Ovary (tissue), 9 donors: ENCODE data around the gene DPP7. TPM values are rescaled to one million over a fixed set of nuclear protein-coding genes. Genes with fewer than 3 reads are reported as not detected.

Source experiments
- DNase-seq, 5 donors: peaks; one replicate each; pipeline ENCODE4 v3.0.0-alpha.2; 2019 to 2020
- H3K27ac ChIP-seq, 2 donors: fragments of 200-600 bp; one replicate each; pipeline versions ENCODE4 v1.5.1 to v1.8.0; 2019 to 2022
- H3K27me3 ChIP-seq: fragments of 200-600 bp; one replicate; pipeline ENCODE4 v1.8.0; 2022
- H3K36me3 ChIP-seq: fragments of 200-600 bp; sonication (generic); one replicate; pipeline ENCODE4 v1.5.1; 2019
- H3K4me1 ChIP-seq: one replicate; pipeline ENCODE4 v1.8.1; 2013; ENCODE audit warnings: mild to moderate bottlenecking, moderate library complexity; ENCODE audit not compliant: insufficient read depth
- H3K4me3 ChIP-seq: fragments of 200-600 bp; sonication (generic); one replicate; pipeline ENCODE4 v1.5.1; 2017
- H3K9me3 ChIP-seq, 2 donors: fragments of 200-600 bp in 1 of 2; sonication (generic) in 1 of 2; one replicate each; pipeline versions ENCODE4 v1.5.1 to v1.8.1; 2013 to 2019; ENCODE audit warnings: mild to moderate bottlenecking in 1 of 2, moderate library complexity in 1 of 2
- EP300 ChIP-seq: sonication (generic); formaldehyde crosslinking; IDR thresholded peaks from one replicate; pipeline ENCODE4 v1.6.1; 2017; ENCODE audit warnings: antibody characterized with exemption
- POLR2A ChIP-seq: fragments of 450-650 bp; IDR thresholded peaks from one replicate; pipeline ENCODE4 v1.6.1; 2017; ENCODE audit warnings: antibody characterized with exemption, mild to moderate bottlenecking, moderate library complexity
- WGBS, 3 donors: extraction: QIAGEN DNeasy Blood & Tissue Kit in 1 of 3; methylation state at CpG; one replicate each; pipeline versions ENCODE4 v1.1.5 to v1.1.7; 2013 to 2017; 5-methylcytosine and 5-hydroxymethylcytosine counted together
- intact Hi-C, 4 donors: fragments of 100-400 bp; cut with DNase I; formaldehyde crosslinking; loops; one replicate each; pipeline versions ENCODE4 v1.11.0 to v1.15.1; 2022 to 2023
- polyA plus RNA-seq, 2 donors: library from polyadenylated mRNA; stranded (reverse); fragments of 200-250 nt in 1 of 2; fragments of 350-450 nt in 1 of 2; fragmentation: Illumina TruSeq in 1 of 2; extraction: RNeasy Lipid Tissue Mini Kit (QIAGEN cat#74804) in 1 of 2; gene quantifications; one replicate each; pipeline ENCODE4 v1.2.3, GENCODE V29; 2013 to 2014
- small RNA-seq: library from RNA; depleted of rRNA; stranded (forward); fragments of <200 nt; gene quantifications from one replicate; pipeline ENCODE3, GENCODE V24; 2016
- total RNA-seq, 7 donors: library from RNA; depleted of rRNA in 2 of 7; stranded (reverse); fragments of >200 nt in 2 of 7; fragmentation: NEBNext Ultra II Directional in 3 of 7; extraction: Animal tissue kit (Norgen Biotek cat#: 25700) in 3 of 7; gene quantifications; one replicate each; pipeline versions ENCODE4 v1.1.0 to v1.2.4, GENCODE V29; 2016 to 2023
- TF ChIP-seq, protein P1 (sequence below), 3 donors: fragments of 450-650 bp in 2 of 3; fragments of 200-600 bp in 1 of 3; IDR thresholded peaks; one replicate each; pipeline versions ENCODE4 v1.5.1 to v1.8.0; 2016 to 2022; ENCODE audit warnings: antibody characterized with exemption in 3 of 3, mild to moderate bottlenecking in 1 of 3
- donor health status: DM: no; HTN: no; CAD: no; lungs with moderate emphysema.
- donor health status: DM: no; HTN: no; CAD: no.
- donor health status: Bipolar disorder and iron deficiency.
- donor health status: DM: yes; HTN: yes; CAD: no.
- donor health status: DM: no; HTN: no; CAD: no.
- donor health status: DM: yes; HTN: yes; CAD: no.

The DPP7 gene
- total and polyA plus RNA-seq, 9 donors: 3.0 to 117 (median 88.7) TPM

- Histone ChIP-seq H3K36me3 (no peaks in the 10 kb centered on the region), H3K27ac (no peak overlapping the region), H3K9me3 (no peaks in the 10 kb centered on the region), H3K4me1 (no peaks in the 10 kb centered on the region), H3K4me3 (no peak overlapping the region), H3K27me3 (no peaks in the 10 kb centered on the region)
- DNase-seq: no peak
- TF ChIP-seq EP300: no peak
- TF ChIP-seq, protein P1, sequence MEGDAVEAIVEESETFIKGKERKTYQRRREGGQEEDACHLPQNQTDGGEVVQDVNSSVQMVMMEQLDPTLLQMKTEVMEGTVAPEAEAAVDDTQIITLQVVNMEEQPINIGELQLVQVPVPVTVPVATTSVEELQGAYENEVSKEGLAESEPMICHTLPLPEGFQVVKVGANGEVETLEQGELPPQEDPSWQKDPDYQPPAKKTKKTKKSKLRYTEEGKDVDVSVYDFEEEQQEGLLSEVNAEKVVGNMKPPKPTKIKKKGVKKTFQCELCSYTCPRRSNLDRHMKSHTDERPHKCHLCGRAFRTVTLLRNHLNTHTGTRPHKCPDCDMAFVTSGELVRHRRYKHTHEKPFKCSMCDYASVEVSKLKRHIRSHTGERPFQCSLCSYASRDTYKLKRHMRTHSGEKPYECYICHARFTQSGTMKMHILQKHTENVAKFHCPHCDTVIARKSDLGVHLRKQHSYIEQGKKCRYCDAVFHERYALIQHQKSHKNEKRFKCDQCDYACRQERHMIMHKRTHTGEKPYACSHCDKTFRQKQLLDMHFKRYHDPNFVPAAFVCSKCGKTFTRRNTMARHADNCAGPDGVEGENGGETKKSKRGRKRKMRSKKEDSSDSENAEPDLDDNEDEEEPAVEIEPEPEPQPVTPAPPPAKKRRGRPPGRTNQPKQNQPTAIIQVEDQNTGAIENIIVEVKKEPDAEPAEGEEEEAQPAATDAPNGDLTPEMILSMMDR (IDR thresholded peaks at IDR 0.05): no peak
- no peak for TF ChIP-seq POLR2A
- intact Hi-C loops: no loop called here
- 87 to 91% (median 88%) methylated on average over 15 of the region's 15 CpGs for WGBS, 3 donors
Observed at GRCh38 chr9:137062384-137062783, 52.1 kb downstream of the DPP7 start.

Small RNA genes lying within 50 kb of the gene (small RNA-seq; reads per million reads assigned to genes)
- gene RF00153: not detected

Other genes with a start within 250 kb of the DPP7 start
Only the 30 nearest of the 33 such genes appear.
- 10 to 100 TPM; 49.4 to 75.5 (median 60.5) TPM for gene FBXW5, start 170.0 kb downstream of the DPP7 start, total RNA-seq
- gene FBXW5, start 170.0 kb downstream of the DPP7 start, polyA plus RNA-seq: 10 to 100 TPM in 1 of 2 donors, 1 to 10 TPM in 1; 2.2 to 64.1 TPM
- gene C8G, start 169.5 kb downstream of the DPP7 start, total RNA-seq: under 1 TPM in 1 of 7 donors, not detected in 6; 1.00 TPM
- gene C8G, start 169.5 kb downstream of the DPP7 start, polyA plus RNA-seq: under 1 TPM in 1 of 2 donors, not detected in 1; 0.38 TPM
- 10 to 100 TPM in 5 of 7 donors, 1 to 10 TPM in 2; 1.3 to 40.9 (median 19.2) TPM for gene LCN12, start 162.5 kb downstream of the DPP7 start, total RNA-seq
- gene LCN12, start 162.5 kb downstream of the DPP7 start, polyA plus RNA-seq: 1 to 10 TPM; 1.1 to 6.1 TPM
- gene PTGDS, start 137.2 kb downstream of the DPP7 start, total RNA-seq: 100 to 1,000 TPM in 2 of 7 donors, 10 to 100 TPM in 4, 1 to 10 TPM in 1; 5.8 to 191 (median 59.8) TPM
- 10 to 100 TPM; 13.6 to 43.1 TPM for gene PTGDS, start 137.2 kb downstream of the DPP7 start, polyA plus RNA-seq
- gene LCNL1, start 131.7 kb downstream of the DPP7 start, total RNA-seq: 1 to 10 TPM in 2 of 7 donors, under 1 TPM in 4, not detected in 1; 0.25 to 1.6 (median 0.61) TPM
- under 1 TPM; 0.17 to 0.19 TPM for gene LCNL1, start 131.7 kb downstream of the DPP7 start, polyA plus RNA-seq
- gene PAXX, start 122.3 kb downstream of the DPP7 start, total RNA-seq: 10 to 100 TPM; 23.6 to 48.9 (median 37.5) TPM
- gene PAXX, start 122.3 kb downstream of the DPP7 start, polyA plus RNA-seq: 10 to 100 TPM in 1 of 2 donors, 1 to 10 TPM in 1; 1.1 to 47.8 TPM
- 1 to 10 TPM in 3 of 7 donors, under 1 TPM in 2, not detected in 2; 0.57 to 6.5 (median 1.5) TPM for gene CLIC3, start 118.2 kb downstream of the DPP7 start, total RNA-seq
- 1 to 10 TPM in 1 of 2 donors, not detected in 1; 1.1 TPM for gene CLIC3, start 118.2 kb downstream of the DPP7 start, polyA plus RNA-seq
- gene ABCA2, start 86.5 kb downstream of the DPP7 start, total RNA-seq: 10 to 100 TPM in 5 of 7 donors, 1 to 10 TPM in 2; 5.8 to 26.9 (median 13.7) TPM
- 10 to 100 TPM in 1 of 2 donors, 1 to 10 TPM in 1; 2.0 to 10.5 TPM for gene ABCA2, start 86.5 kb downstream of the DPP7 start, polyA plus RNA-seq
- under 1 TPM in 1 of 7 donors, not detected in 6; 0.08 TPM for gene FUT7, start 82.6 kb downstream of the DPP7 start, total RNA-seq
- under 1 TPM in 1 of 2 donors, not detected in 1; 0.07 TPM for gene FUT7, start 82.6 kb downstream of the DPP7 start, polyA plus RNA-seq
- gene NPDC1, start 68.6 kb downstream of the DPP7 start, total RNA-seq: 100 to 1,000 TPM in 2 of 7 donors, 10 to 100 TPM in 5; 22.3 to 112 (median 49.9) TPM
- gene NPDC1, start 68.6 kb downstream of the DPP7 start, polyA plus RNA-seq: 10 to 100 TPM in 1 of 2 donors, 1 to 10 TPM in 1; 2.1 to 67.9 TPM
- 1 to 10 TPM in 4 of 7 donors, under 1 TPM in 3; 0.12 to 5.1 (median 1.0) TPM for gene ENTPD2, start 60.7 kb downstream of the DPP7 start, total RNA-seq
- under 1 TPM; 0.32 to 0.82 TPM for gene ENTPD2, start 60.7 kb downstream of the DPP7 start, polyA plus RNA-seq
- gene SAPCD2, start 44.2 kb downstream of the DPP7 start, total RNA-seq: under 1 TPM in 5 of 7 donors, not detected in 2; 0.24 to 0.62 (median 0.37) TPM
- under 1 TPM; 0.10 to 0.15 TPM for gene SAPCD2, start 44.2 kb downstream of the DPP7 start, polyA plus RNA-seq
- gene UAP1L1, start 37.2 kb downstream of the DPP7 start, total RNA-seq: 1 to 10 TPM; 1.3 to 6.3 (median 4.1) TPM
- gene UAP1L1, start 37.2 kb downstream of the DPP7 start, polyA plus RNA-seq: 1 to 10 TPM; 3.0 to 4.1 TPM
- 10 to 100 TPM; 30.2 to 55.1 (median 38.6) TPM for gene MAN1B1, start 27.7 kb downstream of the DPP7 start, total RNA-seq
- gene MAN1B1, start 27.7 kb downstream of the DPP7 start, polyA plus RNA-seq: 100 to 1,000 TPM in 1 of 2 donors, 10 to 100 TPM in 1; 44.0 to 109 TPM
- gene GRIN1, start 24.4 kb upstream of the DPP7 start, total RNA-seq: under 1 TPM in 1 of 7 donors, not detected in 6; 0.15 TPM
- not detected for gene GRIN1, start 24.4 kb upstream of the DPP7 start, polyA plus RNA-seq
- 1 to 10 TPM in 1 of 7 donors, under 1 TPM in 1, not detected in 5; 0.23 to 3.0 TPM for gene LRRC26, start 55.3 kb upstream of the DPP7 start, total RNA-seq
- not detected for gene LRRC26, start 55.3 kb upstream of the DPP7 start, polyA plus RNA-seq
- not detected for gene TMEM210, start 57.3 kb upstream of the DPP7 start, total RNA-seq
- not detected for gene TMEM210, start 57.3 kb upstream of the DPP7 start, polyA plus RNA-seq
- 10 to 100 TPM; 23.1 to 61.5 (median 53.9) TPM for gene ANAPC2, start 73.8 kb upstream of the DPP7 start, total RNA-seq
- gene ANAPC2, start 73.8 kb upstream of the DPP7 start, polyA plus RNA-seq: 10 to 100 TPM in 1 of 2 donors, 1 to 10 TPM in 1; 8.0 to 38.4 TPM
- gene SSNA1, start 73.9 kb upstream of the DPP7 start, total RNA-seq: 10 to 100 TPM; 34.5 to 60.7 (median 44.5) TPM
- 10 to 100 TPM in 1 of 2 donors, 1 to 10 TPM in 1; 1.6 to 47.3 TPM for gene SSNA1, start 73.9 kb upstream of the DPP7 start, polyA plus RNA-seq
- gene TPRN, start 86.0 kb upstream of the DPP7 start, total RNA-seq: 10 to 100 TPM in 6 of 7 donors, 1 to 10 TPM in 1; 6.6 to 18.4 (median 15.9) TPM
- 1 to 10 TPM in 1 of 2 donors, under 1 TPM in 1; 0.68 to 8.6 TPM for gene TPRN, start 86.0 kb upstream of the DPP7 start, polyA plus RNA-seq
- gene TMEM203, start 90.9 kb upstream of the DPP7 start, total RNA-seq: 10 to 100 TPM; 29.2 to 40.8 (median 37.5) TPM
- gene TMEM203, start 90.9 kb upstream of the DPP7 start, polyA plus RNA-seq: 10 to 100 TPM; 35.3 to 38.2 TPM
- 10 to 100 TPM in 4 of 7 donors, 1 to 10 TPM in 3; 3.7 to 15.2 (median 11.3) TPM for gene NDOR1, start 91.0 kb upstream of the DPP7 start, total RNA-seq
- gene NDOR1, start 91.0 kb upstream of the DPP7 start, polyA plus RNA-seq: 1 to 10 TPM; 1.1 to 7.2 TPM
- 1 to 10 TPM in 5 of 7 donors, under 1 TPM in 1, not detected in 1; 0.92 to 6.5 (median 3.3) TPM for gene RNF208, start 107.5 kb upstream of the DPP7 start, total RNA-seq
- 1 to 10 TPM in 1 of 2 donors, not detected in 1; 2.3 TPM for gene RNF208, start 107.5 kb upstream of the DPP7 start, polyA plus RNA-seq
- under 1 TPM in 4 of 7 donors, not detected in 3; 0.15 to 0.80 (median 0.33) TPM for gene CYSRT1, start 110.4 kb upstream of the DPP7 start, total RNA-seq
- gene CYSRT1, start 110.4 kb upstream of the DPP7 start, polyA plus RNA-seq: under 1 TPM in 1 of 2 donors, not detected in 1; 0.12 TPM
- gene RNF224, start 112.8 kb upstream of the DPP7 start, total RNA-seq: under 1 TPM in 1 of 7 donors, not detected in 6; 0.92 TPM
- gene RNF224, start 112.8 kb upstream of the DPP7 start, polyA plus RNA-seq: not detected
- gene SLC34A3, start 116.2 kb upstream of the DPP7 start, total RNA-seq: under 1 TPM in 2 of 7 donors, not detected in 5; 0.15 to 0.46 TPM
- gene SLC34A3, start 116.2 kb upstream of the DPP7 start, polyA plus RNA-seq: not detected
- gene TUBB4B, start 126.6 kb upstream of the DPP7 start, total RNA-seq: 100 to 1,000 TPM in 6 of 7 donors, 10 to 100 TPM in 1; 88.0 to 234 (median 175) TPM
- gene TUBB4B, start 126.6 kb upstream of the DPP7 start, polyA plus RNA-seq: 10 to 100 TPM; 62.8 to 88.6 TPM
- gene STPG3, start 136.6 kb upstream of the DPP7 start, total RNA-seq: not detected
- not detected for gene STPG3, start 136.6 kb upstream of the DPP7 start, polyA plus RNA-seq
- gene NELFB, start 140.6 kb upstream of the DPP7 start, total RNA-seq: 10 to 100 TPM; 20.3 to 56.6 (median 44.5) TPM
- 10 to 100 TPM; 10.9 to 50.8 TPM for gene NELFB, start 140.6 kb upstream of the DPP7 start, polyA plus RNA-seq
- gene TOR4A, start 163.0 kb upstream of the DPP7 start, total RNA-seq: 10 to 100 TPM in 4 of 7 donors, 1 to 10 TPM in 3; 6.4 to 16.3 (median 11.2) TPM
- 1 to 10 TPM in 1 of 2 donors, under 1 TPM in 1; 0.85 to 5.3 TPM for gene TOR4A, start 163.0 kb upstream of the DPP7 start, polyA plus RNA-seq